Neural cell (in vitro differentiated cells): ENCODE results near the gene DST. TPM values are rescaled to one million over a fixed set of nuclear protein-coding genes. Genes with fewer than 3 reads are reported as not detected.

Experiments
- H2AFZ ChIP-seq: fragments of 200-600, 300-800 bp; sonication (generic), shearing (Covaris generic); 2 replicates; pipeline ENCODE4 v1.6.0; 2014; ENCODE audit warnings: low read depth, mild to moderate bottlenecking, antibody characterized with exemption, low read length, moderate library complexity
- H3F3A ChIP-seq: fragments of 200-600 bp; shearing (Covaris generic); 2 replicates; pipeline ENCODE4 v1.6.1; 2016; ENCODE audit warnings: mild to moderate bottlenecking, moderate library complexity, mixed read lengths, antibody characterized with exemption, low read length; ENCODE audit not compliant: insufficient read depth, poor library complexity, severe bottlenecking
- H3K27ac ChIP-seq: fragments of 200-600, 300-800 bp; sonication (generic), shearing (Covaris generic); 2 replicates; pipeline ENCODE4 v1.5.1; 2014; ENCODE audit warnings: mild to moderate bottlenecking, low read length, moderate library complexity
- H3K27me3 ChIP-seq: fragments of 300-800, 200-600 bp; sonication (generic), shearing (Covaris generic); 2 replicates; pipeline ENCODE4 v1.6.0; 2014; ENCODE audit warnings: mild to moderate bottlenecking, low read depth, low read length, moderate library complexity; ENCODE audit not compliant: insufficient read depth
- H3K36me3 ChIP-seq: fragments of 300-800, 200-600 bp; sonication (generic), shearing (Covaris generic); 2 replicates; pipeline ENCODE4 v1.5.1; 2014; ENCODE audit warnings: mild to moderate bottlenecking, antibody characterized with exemption, low read length, moderate library complexity; ENCODE audit not compliant: insufficient read depth
- H3K4me2 ChIP-seq: fragments of 300-800, 200-600 bp; sonication (generic), shearing (Covaris generic); 2 replicates; pipeline ENCODE4 v1.6.0; 2014; ENCODE audit warnings: mild to moderate bottlenecking, low read length
- H3K4me3 ChIP-seq: fragments of 300-800, 200-600 bp; sonication (generic), shearing (Covaris generic); 2 replicates; pipeline ENCODE4 v1.5.1; 2014; ENCODE audit warnings: mild to moderate bottlenecking, low read length, moderate library complexity
- H3K79me2 ChIP-seq: fragments of 200-600 bp; shearing (Covaris generic); replicated peaks from 2 replicates; pipeline ENCODE4 v1.6.0; 2014; ENCODE audit warnings: mild to moderate bottlenecking, low read length, moderate library complexity; ENCODE audit not compliant: insufficient read depth
- H3K9ac ChIP-seq: fragments of 300-800, 200-600 bp; sonication (generic), shearing (Covaris generic); 2 replicates; pipeline ENCODE4 v1.6.1; 2016; ENCODE audit warnings: mild to moderate bottlenecking, low read length, mixed read lengths
- H3K9me2 ChIP-seq: fragments of 200-600 bp; shearing (Covaris generic); 2 replicates; pipeline ENCODE4 v1.6.1; 2016; ENCODE audit warnings: mild to moderate bottlenecking, low read length, mixed read lengths; ENCODE audit not compliant: insufficient read depth
- H3K9me3 ChIP-seq: fragments of 200-600, 300-800 bp; sonication (generic), shearing (Covaris generic); 2 replicates; pipeline ENCODE4 v1.6.1; 2016; ENCODE audit warnings: mild to moderate bottlenecking, mixed run types, low read length, moderate library complexity, mixed read lengths
- H4K20me1 ChIP-seq: fragments of 200-600 bp; shearing (Covaris generic); 2 replicates; pipeline ENCODE4 v1.6.1; 2016; ENCODE audit warnings: mild to moderate bottlenecking, mixed run types; ENCODE audit not compliant: insufficient read depth
- CTCF ChIP-seq: fragments of 450-650 bp; IDR thresholded peaks from 2 replicates; pipeline ENCODE4 v1.5.1; 2014; ENCODE audit warnings: antibody characterized with exemption, mild to moderate bottlenecking, moderate library complexity; ENCODE audit not compliant: poor library complexity, severe bottlenecking
- EP300 ChIP-seq: fragments of 450-650 bp; conservative IDR thresholded peaks from 2 replicates; pipeline ENCODE4 v1.6.1; 2014; ENCODE audit warnings: antibody characterized with exemption, mild to moderate bottlenecking, moderate library complexity; ENCODE audit not compliant: poor library complexity, severe bottlenecking
- EZH2 ChIP-seq: fragments of 200-600, 300-800 bp; shearing (Covaris generic), sonication (generic); IDR thresholded peaks from 2 replicates; pipeline ENCODE4 v1.6.1; 2014; ENCODE audit warnings: antibody characterized with exemption, low read length, borderline replicate concordance, mild to moderate bottlenecking; ENCODE audit not compliant: insufficient read depth, poor library complexity, severe bottlenecking
- MXI1 ChIP-seq: fragments of 450-650 bp; conservative IDR thresholded peaks from 2 replicates; pipeline ENCODE4 v1.6.1; 2014; ENCODE audit warnings: antibody characterized with exemption, mild to moderate bottlenecking; ENCODE audit not compliant: poor library complexity, severe bottlenecking
- POLR2AphosphoS5 ChIP-seq: IDR thresholded peaks from 2 replicates; pipeline ENCODE4 v1.6.1; 2012
- RAD21 ChIP-seq: fragments of 450-650 bp; conservative IDR thresholded peaks from 2 replicates; pipeline ENCODE4 v1.6.1; 2014; ENCODE audit warnings: antibody characterized with exemption, mild to moderate bottlenecking, moderate library complexity
- REST ChIP-seq: IDR thresholded peaks from 2 replicates; pipeline ENCODE4 v1.6.1; 2012; ENCODE audit warnings: borderline replicate concordance
- SMC3 ChIP-seq: fragments of 450-650 bp; conservative IDR thresholded peaks from 2 replicates; pipeline ENCODE4 v1.6.1; 2014; ENCODE audit warnings: antibody characterized with exemption, mild to moderate bottlenecking, moderate library complexity; ENCODE audit not compliant: poor library complexity
- TAF1 ChIP-seq: IDR thresholded peaks from 2 replicates; pipeline ENCODE4 v1.6.1; 2012; ENCODE audit warnings: low read depth
- polyA plus RNA-seq: library from polyadenylated mRNA; depleted of rRNA; stranded (reverse); fragments of >200 nt; gene quantifications from 2 replicates; pipeline ENCODE4 v1.2.3, GENCODE V29; 2014

The DST gene
- polyA plus RNA-seq, 1 donor from 2014 or later = 118 TPM

- Histone ChIP-seq H2AFZ (no peak overlapping the region), H3K27ac (no peak overlapping the region), H3K27me3 (no peaks in the 10 kb centered on the region), H3K4me3 (no peak overlapping the region), H3K9ac (no peak overlapping the region), H3K79me2 (no peaks in the 10 kb centered on the region), H4K20me1 (no peaks in the 10 kb centered on the region), H3K9me3 (no peaks in the 10 kb centered on the region), H3K4me2 (no peak overlapping the region), H3K36me3 (peaks cover 17% of the 10 kb centered on the region), H3K9me2 (no peaks in the 10 kb centered on the region), H3F3A (no peaks in the 10 kb centered on the region)
- no peak for TF ChIP-seq SMC3
- TF ChIP-seq TAF1 = no peak
- no peak for TF ChIP-seq RAD21
- no peak for TF ChIP-seq MXI1
- no peak for TF ChIP-seq REST
- no peak for TF ChIP-seq CTCF
- TF ChIP-seq POLR2AphosphoS5 = no peak
- no peak for TF ChIP-seq EZH2
- TF ChIP-seq EP300 = no peak
Observed at GRCh38 chr6:56604186-56604585, 38.5 kb downstream of the DST start.

- Histone ChIP-seq H2AFZ (no peak overlapping the region), H3F3A (no peaks in the 10 kb centered on the region), H3K9ac (no peak overlapping the region), H3K79me2 (no peaks in the 10 kb centered on the region), H3K27ac (no peak overlapping the region), H3K36me3 (peaks cover 6% of the 10 kb centered on the region), H3K9me2 (no peaks in the 10 kb centered on the region), H3K4me3 (no peak overlapping the region), H3K27me3 (no peaks in the 10 kb centered on the region), H3K4me2 (no peak overlapping the region), H4K20me1 (no peaks in the 10 kb centered on the region), H3K9me3 (no peaks in the 10 kb centered on the region)
- TF ChIP-seq CTCF (no peak), EZH2 (no peak), EP300 (no peak), SMC3 (no peak), RAD21 (no peak), POLR2AphosphoS5 (no peak), MXI1 (no peak), TAF1 (no peak), REST (no peak)
Observed at GRCh38 chr6:56601390-56601789, 41.3 kb downstream of the DST start.
